HFF-Myc (cell line): ENCODE measurements around the gene FRMD4B.

Experiments used
- DNase-seq: peaks from one replicate; pipeline ENCODE4 v3.0.0-alpha.2; 2011; ENCODE audit warnings: low read depth; ENCODE audit errors: extremely low read depth
- H3K4me3 ChIP-seq: replicated peaks from 2 replicates; pipeline ENCODE4 v1.5.1; 2011; ENCODE audit warnings: low read depth, mild to moderate bottlenecking, control low read depth, low read length
- TF ChIP-seq, protein P1 (sequence below): IDR thresholded peaks from 2 replicates; pipeline ENCODE4 v1.5.1; 2012; ENCODE audit warnings: mild to moderate bottlenecking, low read depth, low read length, control low read depth; ENCODE audit errors: missing control alignments

Gene FRMD4B

DNA sequence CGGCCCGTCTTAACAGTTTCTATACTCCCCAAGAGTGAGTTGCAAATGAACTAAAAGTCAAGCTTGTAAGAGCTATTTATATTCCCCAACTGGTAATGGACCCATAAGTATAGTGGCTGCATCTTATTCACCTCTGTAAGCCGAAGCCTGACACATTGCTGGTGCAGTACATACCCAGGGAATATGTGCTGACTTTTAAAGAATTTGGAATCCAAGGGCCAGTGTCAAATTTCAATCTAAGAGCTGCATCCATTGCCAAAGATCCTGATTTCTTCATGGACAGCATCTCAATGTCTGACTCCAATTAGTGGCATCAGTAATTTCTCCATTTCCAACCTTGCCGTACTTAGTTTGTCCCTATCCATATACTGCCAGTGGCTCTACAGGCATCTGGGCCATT, 42.0 kb downstream of the FRMD4B start:
- DNase-seq, result no peak
- H3K4me3 ChIP-seq, result no peak overlapping the region
- TF ChIP-seq, protein P1, sequence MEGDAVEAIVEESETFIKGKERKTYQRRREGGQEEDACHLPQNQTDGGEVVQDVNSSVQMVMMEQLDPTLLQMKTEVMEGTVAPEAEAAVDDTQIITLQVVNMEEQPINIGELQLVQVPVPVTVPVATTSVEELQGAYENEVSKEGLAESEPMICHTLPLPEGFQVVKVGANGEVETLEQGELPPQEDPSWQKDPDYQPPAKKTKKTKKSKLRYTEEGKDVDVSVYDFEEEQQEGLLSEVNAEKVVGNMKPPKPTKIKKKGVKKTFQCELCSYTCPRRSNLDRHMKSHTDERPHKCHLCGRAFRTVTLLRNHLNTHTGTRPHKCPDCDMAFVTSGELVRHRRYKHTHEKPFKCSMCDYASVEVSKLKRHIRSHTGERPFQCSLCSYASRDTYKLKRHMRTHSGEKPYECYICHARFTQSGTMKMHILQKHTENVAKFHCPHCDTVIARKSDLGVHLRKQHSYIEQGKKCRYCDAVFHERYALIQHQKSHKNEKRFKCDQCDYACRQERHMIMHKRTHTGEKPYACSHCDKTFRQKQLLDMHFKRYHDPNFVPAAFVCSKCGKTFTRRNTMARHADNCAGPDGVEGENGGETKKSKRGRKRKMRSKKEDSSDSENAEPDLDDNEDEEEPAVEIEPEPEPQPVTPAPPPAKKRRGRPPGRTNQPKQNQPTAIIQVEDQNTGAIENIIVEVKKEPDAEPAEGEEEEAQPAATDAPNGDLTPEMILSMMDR, result no peak

DNA sequence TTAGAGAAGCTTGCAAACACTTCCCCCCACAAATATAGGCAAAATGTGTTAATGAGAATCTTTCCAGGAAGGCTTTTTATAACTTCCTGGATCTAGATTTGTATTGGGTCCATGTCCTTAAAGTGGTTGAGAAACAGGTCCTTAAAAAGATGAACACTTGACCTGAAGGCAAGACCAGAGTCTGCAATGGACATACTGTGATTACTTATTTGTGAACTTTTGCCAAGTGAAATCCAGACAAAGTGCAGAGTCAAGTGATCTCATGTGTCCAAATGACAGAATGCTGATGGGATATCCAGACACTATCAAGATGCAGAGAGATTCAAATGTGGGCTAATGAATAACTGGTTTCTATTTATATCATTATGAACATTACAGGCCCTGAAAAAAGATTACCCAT, 43.8 kb downstream of the FRMD4B start:
- TF ChIP-seq, protein P1, result no peak
- DNase-seq, result no peak
- H3K4me3 ChIP-seq, result no peak overlapping the region

DNA sequence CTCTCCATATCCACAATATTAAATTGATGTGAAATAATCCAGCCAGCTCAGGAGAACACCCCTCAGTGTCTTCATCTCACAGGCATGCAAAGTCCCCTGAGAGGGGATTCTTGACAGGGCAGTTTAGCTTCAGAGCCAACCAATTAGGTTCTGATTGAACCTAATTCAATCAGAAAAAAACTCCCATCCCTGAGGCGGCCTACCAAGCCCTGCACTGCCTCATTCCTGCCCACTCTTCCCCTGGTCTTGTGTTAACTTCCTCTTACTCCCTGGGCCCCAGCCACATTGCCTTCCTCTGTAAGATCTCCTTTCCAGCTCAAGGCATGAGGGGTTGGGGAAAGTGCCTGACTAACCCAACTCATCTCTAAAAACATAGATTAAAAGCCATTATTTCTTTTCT, 46.1 kb downstream of the FRMD4B start:
- TF ChIP-seq, protein P1, result no peak
- no peak overlapping the region for H3K4me3 ChIP-seq
- DNase-seq, result no peak

DNA sequence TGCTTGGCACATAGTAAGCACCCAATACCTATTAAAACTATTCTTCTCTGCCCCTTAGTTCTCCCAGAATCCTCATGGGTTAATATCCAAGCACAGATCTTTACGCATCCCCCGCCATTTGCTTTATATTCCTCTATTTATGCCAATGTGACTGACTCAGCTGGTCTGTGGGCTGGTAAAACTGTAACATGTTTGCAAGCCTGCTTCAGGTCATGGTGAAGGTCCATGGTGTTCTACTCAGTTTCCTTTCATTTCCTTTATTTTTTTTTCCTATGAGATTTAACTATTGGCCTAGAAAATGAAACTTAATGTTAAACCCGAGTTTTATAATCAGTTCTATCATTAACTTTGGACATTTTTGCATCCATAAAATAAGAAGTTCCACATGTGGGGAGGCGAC, 47.0 kb downstream of the FRMD4B start:
- H3K4me3 ChIP-seq, result no peak overlapping the region
- no peak for DNase-seq
- TF ChIP-seq, protein P1, result no peak

DNA sequence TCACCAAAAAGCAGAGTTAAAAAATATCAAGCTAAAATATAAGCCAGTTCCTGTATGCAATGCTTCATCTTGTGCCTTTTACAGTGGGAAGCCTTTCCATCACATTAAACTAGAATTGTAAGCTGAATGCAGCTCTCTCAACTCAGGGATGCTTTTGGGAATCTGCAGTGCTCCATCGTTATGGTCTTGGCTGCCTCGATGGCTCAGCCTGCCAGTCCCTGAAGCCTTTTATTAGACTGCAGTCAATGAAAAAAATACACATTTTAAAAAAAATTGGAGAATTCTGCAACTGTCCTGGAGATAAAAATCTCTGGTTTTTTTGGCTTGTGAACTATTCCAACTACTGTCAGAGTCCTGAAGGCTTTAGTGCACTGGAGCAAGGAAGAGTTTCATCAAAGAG, 53.0 kb downstream of the FRMD4B start:
- TF ChIP-seq, protein P1, result no peak
- no peak for DNase-seq

DNA sequence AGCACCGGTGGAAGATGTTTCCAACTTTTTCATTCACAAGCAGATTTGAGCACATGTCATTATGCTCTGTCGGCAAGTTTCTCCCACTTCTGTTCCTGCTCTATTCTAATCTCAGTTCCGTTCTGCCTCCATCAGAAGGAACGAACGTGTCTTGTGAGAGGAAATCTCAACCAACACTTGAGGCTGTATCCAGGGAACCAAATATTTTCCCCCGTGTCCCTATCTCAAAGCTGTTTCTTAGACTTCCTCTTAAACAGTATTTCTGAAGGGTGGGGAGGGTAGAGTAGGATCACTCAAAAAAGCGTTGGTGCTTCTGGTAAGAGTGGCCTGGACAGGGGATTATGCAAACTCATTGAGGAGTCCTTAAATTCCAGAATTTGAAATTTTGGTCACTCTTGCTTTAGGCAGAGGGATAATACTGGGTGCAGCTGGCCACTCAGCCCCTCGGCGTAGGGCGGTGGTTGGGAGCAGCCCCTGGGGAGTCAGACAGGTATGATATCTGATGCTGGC, 54.9 kb downstream of the FRMD4B start:
- TF ChIP-seq, protein P1, result no peak
- DNase-seq, result no peak
- H3K4me3 ChIP-seq, result no peak overlapping the region

More for the DNA sequence above, 53.0 kb downstream of the FRMD4B start:
- no peak overlapping the region for H3K4me3 ChIP-seq

DNA sequence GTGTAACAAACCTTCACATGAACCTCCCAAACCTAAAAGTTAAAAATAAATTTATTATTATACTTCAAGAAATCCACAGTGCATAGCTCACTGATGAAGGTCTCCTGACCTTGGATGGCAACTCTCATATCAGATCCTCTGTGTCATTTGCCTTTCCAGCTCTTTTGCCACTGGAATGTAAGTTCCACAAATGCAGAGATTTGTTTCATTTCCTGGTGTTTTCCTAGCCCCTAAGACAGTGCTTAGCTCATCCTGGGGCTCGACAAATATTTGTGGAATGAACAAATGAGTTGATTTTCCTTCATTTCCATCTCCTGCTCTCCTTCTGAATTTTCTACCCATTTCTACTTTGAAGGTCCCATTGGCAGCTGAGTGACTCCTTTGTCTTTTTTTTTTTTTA, 56.0 kb downstream of the FRMD4B start:
- TF ChIP-seq, protein P1, result no peak
- no peak overlapping the region for H3K4me3 ChIP-seq
- DNase-seq, result no peak
